Activated CD8-positive, alpha-beta memory T cell treated with anti-CD3 and anti-CD28 coated beads for 1 hour (primary cell): Measurements from ENCODE around the gene PLA2G15.

Experiments used
- DNase-seq, 2 donors: peaks; one replicate each; pipeline ENCODE4 v3.0.0-alpha.2; 2020; ENCODE audit warnings: low read depth in 1 of 2; ENCODE audit errors: extremely low read depth in 1 of 2

Gene PLA2G15

DNA sequence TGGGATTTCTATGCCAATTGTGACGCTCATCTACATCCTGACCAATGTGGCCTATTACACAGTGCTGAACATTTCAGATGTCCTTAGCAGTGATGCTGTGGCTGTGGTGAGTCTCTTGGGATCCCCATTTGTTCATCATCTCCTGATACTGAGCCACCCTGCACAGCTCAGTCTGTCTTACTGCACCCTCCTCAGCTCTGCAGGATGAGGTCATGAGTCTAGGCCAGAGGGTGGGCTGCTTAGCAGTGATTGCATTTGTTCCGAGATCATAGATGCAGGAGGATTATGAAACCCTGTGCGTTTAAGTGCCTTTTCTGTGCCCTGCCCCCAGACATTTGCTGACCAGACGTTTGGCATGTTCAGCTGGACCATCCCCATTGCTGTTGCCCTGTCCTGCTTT is 46.1 kb downstream of the PLA2G15 start:
- no peak for DNase-seq

DNA sequence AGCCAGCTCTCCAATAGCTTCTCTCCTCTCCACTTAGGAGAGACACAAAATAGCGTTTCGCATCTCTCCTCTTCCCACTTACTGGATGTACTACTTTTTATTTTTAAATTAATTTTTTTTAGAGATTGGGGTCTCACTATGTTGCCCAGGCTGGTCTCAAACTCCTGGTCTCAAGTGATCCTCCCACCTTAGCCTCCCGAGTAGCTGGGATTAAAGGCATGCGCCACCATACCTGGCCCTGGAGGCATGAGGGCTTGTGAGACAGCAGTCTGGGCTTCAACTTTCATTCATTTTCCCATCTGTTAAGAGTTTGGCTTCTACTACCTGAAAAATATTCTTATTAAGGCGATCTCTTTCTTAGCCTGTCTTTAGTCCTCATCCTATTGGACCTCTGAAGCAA is 47.3 kb downstream of the PLA2G15 start:
- no peak for DNase-seq

DNA sequence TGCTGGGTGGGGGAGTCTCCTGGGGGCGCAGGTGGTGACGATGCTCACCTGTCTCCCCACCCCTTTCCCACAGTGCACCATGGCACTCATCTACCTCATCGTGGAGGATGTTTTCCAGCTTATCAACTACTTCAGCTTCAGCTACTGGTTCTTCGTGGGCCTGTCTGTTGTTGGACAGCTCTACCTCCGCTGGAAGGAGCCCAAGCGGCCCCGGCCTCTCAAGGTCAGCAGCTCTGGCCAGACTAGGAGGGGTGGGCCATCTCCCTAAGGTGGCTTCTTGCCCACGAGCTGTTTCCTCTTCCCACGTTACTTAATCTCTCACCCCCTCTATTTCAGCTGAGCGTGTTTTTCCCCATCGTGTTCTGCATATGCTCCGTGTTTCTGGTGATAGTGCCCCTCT is 51.1 kb downstream of the PLA2G15 start:
- no peak for DNase-seq

DNA sequence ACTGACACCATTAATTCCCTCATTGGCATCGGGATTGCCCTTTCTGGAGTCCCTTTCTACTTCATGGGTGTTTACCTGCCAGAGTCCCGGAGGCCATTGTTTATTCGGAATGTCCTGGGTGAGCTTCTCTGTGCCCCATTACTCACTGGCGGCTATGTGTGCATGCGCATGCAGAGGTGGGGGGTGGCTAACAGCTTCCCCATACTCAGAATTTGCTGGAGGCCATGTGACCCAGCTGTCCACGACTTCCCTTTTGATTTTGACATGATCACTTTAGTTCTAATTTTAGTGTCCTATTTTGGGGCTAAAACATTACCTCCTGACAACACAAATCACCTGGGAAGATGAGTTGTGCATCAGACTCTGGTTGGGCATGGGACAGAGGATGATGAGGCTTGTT is 51.5 kb downstream of the PLA2G15 start:
- no peak for DNase-seq

DNA sequence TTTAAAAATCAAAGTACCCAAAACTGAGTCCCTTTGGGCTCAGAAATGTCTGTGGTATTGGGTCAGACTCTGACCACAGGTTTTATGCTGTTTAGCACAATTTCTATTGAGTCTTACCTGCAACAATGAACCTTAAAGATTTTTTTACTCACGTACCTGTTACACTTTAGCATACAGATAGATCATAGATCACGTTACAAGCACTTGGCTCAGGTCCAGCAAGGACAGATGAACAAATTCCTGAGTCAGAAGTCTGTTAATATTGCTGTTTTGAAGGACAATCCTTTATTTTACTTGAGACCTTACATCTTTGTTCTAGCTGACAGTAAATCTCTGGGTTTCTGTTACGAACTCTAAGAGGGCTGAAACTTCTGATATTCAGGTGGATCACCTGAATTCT is 52.7 kb downstream of the PLA2G15 start:
- DNase-seq = no peak

DNA sequence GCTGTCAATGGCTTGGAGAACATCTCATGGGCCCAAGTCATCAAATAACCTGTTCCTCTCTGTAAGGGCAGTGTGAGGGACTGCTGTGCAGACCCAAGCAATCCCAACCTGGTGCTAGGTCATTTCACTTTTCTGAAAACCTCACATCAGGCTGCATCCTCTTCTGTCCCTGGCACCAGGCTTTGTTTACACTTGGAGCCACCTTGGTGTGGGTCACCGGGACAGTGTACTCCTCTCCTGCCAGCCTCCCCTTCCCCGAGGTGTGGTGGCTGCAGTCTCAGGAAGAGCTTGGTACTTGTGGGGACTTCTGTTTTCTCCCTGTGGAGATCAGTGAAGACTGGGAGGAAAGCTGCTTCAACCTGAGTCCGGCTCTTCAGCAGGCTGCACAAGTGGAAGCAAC is 53.1 kb downstream of the PLA2G15 start:
- DNase-seq = no peak

DNA sequence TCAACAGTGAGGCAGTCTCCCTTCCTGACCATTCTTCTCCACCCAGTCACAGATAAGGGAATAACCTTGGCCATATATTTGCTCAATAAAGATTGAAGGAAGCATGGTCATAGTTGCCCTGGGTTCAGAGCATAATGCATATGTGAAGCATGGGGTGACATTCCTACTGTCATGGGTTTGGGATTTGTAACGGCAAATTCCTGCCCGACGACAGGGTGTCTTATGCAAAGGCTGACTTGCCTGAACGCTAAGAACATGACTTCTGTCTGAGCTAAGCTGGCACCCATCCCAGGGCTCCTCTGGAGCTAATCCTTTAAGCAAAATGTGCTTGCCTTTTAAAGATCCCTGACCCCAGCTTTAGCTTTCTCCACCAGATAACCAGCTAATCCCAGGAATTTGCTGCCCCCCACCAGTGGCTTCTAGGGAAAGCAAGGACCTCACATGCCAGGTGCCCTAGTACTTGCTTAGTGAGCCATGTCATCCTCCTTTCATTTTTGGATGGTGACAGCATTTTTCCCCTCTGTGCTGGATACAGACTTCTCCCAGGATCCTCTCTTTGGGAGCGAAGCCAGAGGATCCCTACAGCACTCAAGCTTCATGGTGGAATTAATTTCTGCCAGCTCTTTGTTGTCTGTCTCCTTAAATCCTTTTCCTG is 53.9 kb downstream of the PLA2G15 start:
- no peak for DNase-seq

DNA sequence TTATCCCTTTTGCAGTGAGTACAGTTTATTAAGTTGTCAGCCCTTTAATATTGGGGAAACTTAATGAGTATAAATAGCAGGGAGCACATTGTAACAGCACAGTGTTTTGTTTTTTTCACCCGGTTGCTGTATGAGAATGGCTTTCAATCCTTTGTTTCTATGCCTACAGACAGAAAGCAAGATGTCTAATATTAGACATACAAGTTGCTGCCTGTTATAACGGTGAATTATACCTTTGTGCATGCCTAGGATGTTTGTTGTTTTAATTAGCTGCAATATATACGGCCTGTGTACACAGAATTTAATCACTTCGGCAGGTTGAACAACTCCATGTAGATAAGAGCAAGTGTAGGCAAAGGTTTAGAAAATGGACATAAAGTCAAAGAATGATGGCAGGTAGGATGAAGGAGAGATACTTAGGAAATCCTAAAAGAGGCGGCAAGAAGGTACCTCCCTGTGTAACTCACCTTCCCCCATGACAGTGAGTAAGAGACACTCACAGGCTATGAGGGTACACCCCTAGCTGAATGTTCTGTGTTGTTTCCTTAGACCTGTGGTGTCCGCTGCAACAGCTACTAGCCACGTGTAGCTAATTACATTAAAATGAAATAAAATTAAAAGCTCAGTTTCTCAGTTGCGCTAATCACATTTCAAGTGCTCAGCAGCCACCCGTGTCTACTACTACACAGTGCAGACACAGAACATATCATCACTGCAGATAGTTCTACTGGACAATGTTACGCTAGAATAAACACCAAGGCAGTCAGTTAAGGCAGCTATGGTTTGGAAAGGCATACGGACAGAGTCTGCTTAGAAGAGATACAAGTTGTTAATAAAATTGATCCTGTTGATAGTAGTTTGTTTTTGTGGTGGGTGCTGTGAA is 54.6 kb downstream of the PLA2G15 start:
- DNase-seq = no peak

DNA sequence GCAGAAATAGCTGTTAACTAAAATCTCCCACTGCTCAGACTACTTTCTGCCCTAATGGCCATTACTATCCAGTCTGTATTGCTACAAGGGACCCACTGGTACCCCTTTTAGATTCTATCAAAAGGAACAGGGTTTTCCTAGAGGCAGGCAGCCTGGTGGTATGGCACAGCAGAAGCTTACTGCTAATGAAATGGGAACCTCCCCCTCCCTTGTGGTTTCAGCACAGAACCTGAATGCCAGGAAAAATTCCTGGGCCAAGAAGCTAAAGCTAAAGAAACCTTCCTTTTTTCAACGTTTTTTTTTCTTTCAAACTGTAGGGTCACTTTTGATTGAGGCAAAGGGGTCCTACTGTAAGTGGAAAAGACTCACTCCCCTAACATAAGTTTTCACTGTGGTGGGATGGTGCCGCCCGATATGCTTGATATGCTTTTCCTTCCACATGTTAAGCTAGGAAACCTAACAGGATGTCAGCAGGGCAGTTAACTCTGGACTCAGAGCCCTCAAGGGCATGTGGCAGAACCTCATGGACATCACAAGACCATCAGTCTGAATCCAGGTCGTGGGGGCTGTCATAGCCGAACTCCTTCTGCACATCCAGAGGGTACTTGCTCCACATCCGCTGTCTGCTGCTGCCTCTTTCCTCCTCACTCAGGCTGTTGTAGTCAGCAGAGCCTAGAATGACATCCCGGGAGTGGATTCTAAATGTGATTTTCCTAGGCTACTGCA is 55.7 kb downstream of the PLA2G15 start:
- no peak for DNase-seq

DNA sequence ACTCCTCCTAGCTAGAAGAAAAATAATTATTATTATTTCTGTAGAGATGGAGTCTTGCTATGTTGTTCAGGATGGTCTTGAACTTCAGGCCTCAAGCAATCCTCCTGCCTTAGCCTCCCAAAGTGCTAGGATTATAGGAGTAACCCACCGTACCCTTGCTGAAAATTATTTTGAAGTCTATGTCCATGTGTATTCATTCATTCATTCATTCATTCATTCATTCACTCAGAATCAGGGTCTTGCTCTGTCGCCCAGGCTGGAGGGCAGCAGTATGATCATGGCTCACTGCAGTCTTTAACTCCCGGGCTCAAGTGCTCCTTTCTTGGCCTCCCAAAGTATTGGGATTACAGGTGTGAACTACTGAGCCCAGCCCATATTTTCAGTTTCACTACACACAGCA is 61.5 kb downstream of the PLA2G15 start:
- DNase-seq = no peak

DNA sequence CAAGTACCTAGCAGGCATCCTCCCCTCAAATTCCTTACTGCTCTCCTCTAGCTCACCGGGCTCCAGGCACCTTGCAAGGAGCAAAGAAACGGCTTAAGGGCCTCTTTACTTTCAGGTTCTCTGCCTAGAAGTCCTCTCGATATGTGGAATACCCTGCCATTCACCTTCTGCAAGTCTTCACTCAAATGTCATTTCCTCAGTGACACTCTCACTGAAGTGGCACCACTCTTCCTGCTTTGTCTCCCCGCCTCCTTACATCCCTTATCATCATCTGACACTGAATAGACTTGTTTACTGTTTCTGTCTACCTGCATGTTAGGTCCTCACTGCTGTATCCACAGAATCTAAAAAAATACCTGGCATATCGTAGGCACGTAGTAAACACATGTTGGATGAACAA is 64.6 kb downstream of the PLA2G15 start:
- DNase-seq = no peak

DNA sequence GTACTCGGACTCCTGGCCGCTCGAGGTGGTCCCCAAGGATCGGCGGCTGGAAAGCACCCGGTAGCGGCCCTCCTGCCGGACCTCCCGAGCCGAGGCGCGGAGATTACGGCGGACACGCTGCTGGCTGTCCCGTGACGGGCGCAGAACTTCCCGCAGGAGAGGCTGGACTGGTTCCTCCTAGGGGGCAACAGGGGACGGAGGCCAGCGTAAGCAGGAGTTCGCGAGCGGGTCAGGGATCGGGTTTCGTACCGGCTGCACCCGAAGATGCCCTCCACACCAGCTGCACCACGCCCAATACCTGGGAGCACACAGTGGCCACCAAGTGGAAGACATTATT is 65.2 kb downstream of the PLA2G15 start:
- DNase-seq = no peak
